ENCODE data around the gene NAALADL2.
"Not testable (repeated sequence)": the region's sequence is repeated elsewhere in the genome, so short reads cannot be mapped to it uniquely, and the experiment has no call there.

NAALADL2 gene

DNA sequence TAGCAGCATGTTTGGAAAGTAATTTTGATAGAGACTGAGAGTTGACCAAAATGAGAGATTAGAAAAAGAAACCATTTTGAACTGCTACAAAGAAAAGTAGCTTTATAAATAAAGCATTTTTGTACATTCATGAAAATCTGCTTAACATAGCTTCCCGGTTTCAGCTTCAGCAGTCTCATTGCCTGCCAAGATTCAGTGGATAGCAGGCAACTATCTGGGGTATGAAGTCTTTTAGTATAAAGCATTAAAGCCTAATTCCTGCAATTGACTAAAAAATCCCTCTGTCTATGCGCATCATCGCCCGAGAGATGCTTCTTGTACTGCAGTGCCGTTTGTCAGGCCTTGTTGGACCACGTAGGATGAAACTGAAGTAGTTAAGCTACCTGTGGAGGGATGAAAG is 588.4 kb downstream of the NAALADL2 start:
- DNase-seq: no peak

DNA sequence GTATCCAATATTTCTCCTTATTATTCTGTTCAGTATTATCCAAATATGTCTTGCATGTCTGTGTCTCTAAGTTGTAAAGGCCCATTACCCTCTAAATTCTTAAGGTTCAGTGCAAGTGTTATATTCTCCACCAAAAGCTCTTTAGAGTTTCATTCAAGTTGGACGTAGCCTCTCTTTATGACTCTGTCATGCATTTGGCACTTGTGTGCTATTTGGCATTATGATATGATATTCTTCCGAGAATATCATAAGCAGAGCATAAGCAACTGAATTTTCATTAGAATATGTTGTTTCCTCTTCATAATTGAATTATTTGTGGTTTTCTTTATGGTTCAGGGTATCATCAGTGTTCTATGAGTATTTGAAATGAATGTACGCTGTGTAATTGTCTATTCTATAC is 594.2 kb downstream of the NAALADL2 start:
- no peak for DNase-seq

DNA sequence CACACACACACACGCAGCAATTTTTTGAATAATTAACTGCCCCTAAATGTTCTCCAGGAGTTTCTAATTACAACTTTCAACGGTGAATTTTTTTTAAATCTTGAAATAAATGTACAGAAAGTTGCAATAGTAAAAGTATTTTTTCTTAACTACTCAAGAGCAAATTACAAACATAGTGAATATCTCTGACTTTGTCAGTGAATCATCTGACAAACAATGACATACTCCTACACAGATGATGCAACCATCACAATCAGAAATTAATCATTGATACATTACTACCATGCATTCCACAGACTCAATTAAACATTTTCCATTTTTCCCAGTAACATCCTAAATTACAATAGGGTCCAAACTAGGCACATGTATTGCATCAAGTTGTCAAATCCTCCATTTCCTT is 597.3 kb downstream of the NAALADL2 start:
- no peak for DNase-seq

DNA sequence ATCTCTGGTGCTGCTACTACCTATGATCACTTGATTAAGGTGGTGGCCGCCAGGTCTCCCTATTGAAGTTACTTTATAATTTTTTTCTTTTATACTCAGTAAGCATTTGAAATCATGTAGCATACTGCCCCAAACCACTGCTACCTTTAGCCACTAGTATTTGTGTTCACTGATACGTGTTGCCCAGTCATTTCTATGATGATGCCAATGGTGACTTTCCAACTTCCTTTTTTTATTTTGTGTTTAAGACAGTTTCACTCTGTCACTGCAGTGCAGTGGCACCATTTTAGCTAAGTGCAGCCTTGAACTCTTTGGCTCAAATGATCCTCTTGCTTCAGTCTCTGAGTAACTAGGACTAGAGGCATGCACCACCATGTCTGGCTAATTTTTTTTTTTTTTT is 598.2 kb downstream of the NAALADL2 start:
- no peak for DNase-seq

DNA sequence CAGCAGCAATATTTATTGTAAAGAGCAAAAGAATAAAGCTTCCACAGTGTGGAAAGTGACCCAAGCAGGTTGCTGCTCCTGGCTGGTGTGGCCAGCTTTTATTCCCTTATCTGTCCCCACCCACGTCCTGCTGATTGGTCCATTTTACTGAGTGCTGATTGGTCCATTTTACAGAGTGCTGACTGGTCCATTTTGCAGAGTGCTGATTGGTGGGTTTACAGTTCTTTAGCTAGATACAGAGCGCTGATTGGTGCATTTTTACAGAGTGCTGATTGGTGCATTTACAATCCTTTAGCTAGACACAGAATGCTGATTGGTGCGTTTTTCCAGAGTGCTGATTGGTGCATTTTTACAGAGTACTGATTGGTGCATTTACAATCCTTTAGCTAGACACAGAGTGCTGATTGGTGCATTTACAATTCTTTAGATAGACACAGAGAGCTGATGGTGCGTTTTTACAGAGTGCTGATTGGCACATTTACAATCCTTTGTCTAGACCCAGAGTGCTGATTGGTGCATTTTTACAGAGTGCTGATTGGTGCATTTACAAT is 601.8 kb downstream of the NAALADL2 start:
- DNase-seq: not testable (repeated sequence)

DNA sequence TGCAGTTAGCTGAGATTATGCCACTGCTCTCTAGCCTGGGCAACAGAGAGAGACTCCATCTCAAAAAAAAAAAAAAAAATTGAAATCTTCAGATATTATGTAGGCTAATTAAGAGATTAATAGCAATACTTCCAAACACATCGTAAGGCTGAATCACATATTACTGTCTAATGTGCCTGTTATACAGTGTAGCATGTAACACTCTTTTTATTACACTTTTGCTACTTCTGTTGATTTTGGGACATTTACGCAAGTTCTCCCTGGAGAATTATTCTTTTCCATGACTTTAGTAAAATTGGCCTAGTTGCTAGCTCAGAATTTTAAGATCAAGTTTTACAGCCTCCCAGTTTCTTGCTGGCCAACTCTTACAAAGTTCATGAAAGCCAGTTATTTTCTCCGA is 605.2 kb downstream of the NAALADL2 start:
- DNase-seq: no peak

DNA sequence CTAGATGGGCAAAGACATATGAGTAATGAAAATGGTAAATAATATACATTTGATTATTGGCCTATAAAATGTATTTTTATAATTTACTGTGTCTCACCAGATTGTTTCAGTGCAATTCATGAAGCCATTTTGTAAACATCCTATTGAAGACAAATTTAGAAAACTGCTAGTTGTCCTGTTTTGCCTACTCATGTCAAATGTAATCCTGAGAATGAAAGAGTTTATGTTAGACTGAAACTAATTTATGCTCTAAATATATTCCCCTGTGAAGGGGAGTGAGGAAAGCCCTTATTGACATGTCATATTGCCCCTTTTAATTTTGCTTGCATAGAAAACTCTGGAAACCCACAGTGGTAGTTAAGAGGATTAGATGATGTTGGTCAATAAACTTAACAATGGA is 610.0 kb downstream of the NAALADL2 start:
- DNase-seq: no peak

DNA sequence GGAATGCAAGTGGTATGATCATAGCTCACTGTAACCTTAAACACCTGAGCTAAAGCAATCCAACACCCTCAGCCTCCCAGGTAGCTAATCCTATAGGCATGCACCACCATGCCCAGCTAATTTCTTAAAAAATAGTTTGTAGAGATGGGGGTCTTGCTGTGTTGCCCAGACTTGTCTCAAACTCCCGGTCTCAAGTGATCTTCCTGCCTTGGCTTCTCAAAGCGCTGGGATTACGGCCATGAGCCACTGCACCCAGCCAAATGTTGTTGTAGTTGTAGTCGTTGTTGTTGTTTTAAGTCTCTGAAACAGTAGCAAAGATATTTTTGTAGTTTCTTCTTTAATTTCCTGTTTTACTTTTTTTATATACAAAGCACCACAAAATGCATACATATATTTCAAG is 616.6 kb downstream of the NAALADL2 start:
- no peak for DNase-seq

DNA sequence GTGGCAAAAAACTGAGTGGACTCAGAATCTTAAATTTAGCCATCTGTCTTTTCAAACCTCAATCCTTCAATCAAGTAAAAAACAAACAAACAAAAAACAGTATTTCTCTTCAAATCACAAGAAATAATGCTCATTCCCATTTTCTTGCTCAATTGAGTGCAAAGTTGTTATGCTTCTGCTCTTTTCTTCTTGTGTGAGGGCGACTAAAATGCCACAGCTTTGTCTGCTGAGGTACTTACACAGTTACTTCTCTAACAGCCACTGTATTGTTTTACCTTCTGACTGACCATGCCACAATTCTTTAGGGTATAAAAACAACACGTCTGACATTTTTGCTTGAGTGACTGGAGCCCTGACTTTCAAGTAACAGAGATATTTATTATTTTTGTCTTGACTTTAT is 617.4 kb downstream of the NAALADL2 start:
- no peak for DNase-seq

DNA sequence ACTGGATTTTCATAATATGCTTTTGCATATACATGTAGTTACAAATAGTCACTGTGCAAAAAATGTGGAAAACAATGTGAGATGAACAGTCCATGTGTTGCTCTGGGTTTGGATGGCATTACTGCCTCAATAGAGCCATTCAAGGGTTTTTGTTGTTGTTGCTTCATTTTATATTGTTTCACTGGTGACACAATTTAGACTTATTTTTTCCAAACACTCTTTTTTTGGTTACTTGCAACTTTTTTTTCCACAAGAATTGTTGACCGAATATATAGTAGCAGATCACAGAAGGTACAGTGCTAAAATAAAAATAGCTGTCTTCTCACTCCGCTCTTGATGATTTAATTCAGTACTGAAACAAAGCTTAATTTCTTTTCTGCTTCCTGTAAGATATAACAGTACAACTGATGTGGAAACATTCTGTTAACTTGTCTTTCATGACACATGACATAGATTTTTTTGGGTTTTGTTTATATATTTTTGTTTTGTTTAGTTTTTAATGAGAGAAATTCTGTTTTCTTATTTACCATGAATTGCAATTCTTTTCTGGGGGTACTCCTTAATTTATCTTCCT is 618.6 kb downstream of the NAALADL2 start:
- DNase-seq: no peak

DNA sequence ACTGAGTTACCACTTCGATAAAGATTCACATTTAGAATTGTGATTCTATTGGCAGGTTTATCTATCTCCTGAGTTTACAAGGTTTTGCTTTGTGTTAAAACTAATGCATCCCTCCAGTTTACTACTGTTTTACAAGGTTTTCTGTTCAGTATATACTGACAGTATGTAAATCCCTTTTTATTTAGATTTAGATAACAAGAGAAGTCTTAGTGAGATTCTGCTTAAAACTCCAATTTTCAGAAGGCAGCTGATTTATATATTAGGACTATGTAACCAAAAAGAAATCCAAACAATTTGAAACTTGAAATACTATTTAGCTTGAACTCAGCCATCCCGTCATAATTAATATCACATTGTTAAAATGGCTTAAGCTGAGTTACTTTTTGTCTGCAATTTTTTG is 619.2 kb downstream of the NAALADL2 start:
- DNase-seq: no peak

DNA sequence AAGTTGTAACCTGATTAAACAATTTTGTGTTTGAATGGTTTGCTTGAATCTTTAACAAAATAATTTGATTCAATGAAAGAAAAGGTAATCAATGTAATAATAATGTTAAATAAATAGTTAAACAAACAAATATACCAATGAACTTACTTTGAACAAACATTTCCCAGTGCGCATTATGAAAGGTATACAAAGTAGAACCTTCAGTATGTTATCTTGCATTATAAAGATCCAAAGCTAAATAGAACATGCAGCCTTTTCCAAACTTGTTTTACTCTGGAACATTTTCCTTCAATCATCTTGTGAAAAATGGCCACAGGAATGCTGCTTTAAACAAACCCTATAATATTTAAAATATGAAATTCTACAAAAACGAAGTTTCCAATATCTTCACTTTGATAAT is 620.0 kb downstream of the NAALADL2 start:
- DNase-seq: no peak

DNA sequence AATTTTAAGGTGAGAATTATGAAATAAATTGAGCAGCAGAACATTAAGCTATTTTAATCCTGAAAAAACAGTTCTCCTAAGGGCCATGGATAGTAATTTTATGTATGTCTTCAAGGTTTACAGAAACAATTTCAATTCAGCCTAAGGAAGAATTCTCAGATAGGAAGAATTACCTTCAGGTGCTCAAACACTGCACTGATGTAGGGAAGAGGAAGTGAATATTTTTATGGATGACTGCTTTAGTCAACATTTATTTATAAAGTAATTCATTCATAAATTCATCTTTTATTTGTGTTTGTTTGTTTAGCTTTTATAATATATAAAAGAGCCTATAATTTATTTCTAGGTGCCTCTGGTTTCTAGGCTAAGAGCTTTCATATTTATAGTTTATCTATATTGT is 620.7 kb downstream of the NAALADL2 start:
- DNase-seq: no peak

DNA sequence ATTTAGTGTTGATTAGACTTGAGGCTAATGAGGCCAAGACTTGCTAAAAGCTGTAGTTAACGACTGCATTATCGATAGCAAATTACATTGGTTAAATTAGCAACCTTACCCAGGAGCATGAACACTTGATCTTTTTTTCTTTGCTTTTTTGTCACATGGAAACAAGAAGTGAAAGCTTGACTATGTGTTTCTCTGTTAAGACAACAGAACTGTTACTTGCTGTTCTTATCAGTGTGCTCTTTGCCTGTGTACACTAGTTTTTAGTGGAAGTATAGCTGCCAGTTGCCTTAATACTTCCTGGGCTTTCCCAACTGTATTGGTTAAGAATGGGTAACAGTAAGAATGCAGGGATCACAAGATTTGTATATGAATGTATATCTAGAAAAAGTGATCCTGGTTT is 625.5 kb downstream of the NAALADL2 start:
- DNase-seq: no peak

DNA sequence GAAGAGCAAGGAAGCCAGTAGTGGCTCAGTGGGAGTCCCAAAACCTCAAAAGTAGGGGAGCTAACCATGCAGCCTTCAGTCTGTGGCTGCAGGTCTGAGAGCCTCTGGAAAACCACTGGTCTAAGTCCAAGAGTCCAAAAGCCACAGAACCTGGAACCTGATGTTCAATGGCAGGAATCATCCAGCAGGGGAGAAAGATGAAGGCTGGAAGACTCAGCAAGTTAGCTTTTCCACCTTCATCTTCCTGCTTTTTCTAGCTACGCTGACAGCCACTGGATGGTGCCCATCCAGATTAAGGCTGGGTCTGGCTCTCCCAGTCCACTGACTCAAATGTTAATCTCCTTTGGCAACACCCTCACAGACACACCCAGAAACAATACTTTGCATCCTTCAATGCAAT is 626.3 kb downstream of the NAALADL2 start:
- no peak for DNase-seq

DNA sequence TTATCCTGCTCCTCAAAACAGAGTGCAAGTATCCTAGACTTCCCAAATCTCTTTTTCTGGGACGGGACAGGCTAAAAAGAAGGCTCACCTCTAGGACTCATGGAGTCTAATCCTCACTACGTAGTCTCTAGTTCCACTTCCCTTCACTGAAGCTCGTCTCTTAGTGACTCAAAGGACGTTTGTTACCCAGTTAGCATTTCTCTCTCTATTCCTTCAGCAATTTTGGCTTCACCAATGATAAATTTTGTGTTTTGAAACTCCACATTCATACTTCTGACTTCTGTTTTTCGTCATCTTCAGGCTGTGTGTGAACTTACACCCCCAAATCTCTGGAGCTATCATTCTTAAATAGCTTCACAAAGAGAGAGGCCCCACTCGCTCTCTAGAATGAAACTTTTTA is 627.1 kb downstream of the NAALADL2 start:
- no peak for DNase-seq

DNA sequence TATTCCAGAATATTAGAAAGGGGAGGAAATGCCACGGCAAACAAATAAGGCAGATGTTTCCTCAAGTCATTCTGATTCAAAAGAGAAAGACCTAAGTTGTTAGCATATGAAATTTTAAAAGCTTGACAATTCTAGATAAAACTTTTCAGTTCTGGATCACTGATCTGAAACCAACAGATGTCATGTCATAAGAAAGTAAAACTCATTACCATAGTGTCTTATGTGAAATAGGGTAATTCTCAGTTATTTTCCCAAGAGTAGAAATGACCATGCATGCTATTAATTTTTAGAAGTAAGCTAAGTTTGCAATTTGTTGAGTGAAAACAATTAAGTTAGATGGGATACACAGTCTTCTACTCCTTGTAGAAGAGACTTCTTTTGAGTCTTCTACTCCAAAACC is 630.3 kb downstream of the NAALADL2 start:
- DNase-seq: no peak

DNA sequence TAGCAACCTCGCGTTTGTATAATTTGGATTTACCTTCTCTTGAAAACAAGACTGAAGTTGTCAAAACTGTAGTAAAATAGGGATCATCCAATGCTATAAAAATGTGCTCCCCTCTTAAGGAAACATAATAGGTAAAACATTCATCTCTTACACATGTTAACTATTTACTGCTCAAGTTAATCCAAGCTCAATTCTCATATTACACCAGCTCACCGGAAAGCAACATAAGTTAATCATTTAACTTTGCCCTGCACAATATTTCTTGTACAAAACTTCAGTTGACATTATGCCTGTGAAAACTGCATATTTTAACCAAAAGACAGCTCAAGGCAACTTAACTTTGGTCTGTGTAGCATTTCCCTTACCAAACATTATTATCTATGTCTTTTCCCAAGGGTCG is 634.2 kb downstream of the NAALADL2 start:
- no peak for DNase-seq

DNA sequence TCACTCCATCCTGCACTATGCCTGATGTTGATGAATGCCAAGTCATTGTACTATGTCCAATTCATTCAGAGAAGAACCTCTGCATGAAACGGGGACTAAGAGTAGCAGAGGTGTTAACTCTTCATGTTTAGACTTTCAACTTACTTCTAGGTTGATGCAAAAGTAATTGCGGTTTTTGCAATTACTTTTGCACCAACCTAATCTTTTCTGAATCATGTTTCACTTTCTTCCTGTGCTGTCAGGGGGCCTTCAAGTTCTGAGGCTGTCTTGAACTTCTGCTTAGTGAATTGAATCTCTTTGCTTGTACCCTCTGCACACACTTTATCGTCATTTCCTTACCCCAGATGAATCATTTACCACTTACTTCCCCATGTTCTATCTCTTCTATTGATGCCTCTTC is 636.2 kb downstream of the NAALADL2 start:
- no peak for DNase-seq

DNA sequence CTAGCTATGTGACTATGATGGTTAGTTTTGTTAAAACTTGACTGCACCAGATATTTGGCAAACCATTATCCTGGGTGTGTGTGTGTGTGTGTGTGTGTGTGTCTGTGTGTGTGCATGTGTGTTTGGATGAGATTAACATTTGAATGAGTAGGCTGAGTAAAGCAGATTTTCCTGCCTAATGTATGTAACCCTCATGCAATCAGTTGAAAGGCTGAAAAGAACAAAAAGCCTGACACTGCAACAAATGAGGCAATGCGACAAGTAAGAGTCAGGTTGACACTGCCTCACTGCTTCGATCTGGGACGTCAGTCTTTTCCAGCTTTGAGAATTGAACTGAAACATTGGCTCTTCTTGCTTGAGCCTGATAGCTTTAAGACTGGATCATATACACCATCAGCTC is 643.0 kb downstream of the NAALADL2 start:
- DNase-seq: no peak

DNA sequence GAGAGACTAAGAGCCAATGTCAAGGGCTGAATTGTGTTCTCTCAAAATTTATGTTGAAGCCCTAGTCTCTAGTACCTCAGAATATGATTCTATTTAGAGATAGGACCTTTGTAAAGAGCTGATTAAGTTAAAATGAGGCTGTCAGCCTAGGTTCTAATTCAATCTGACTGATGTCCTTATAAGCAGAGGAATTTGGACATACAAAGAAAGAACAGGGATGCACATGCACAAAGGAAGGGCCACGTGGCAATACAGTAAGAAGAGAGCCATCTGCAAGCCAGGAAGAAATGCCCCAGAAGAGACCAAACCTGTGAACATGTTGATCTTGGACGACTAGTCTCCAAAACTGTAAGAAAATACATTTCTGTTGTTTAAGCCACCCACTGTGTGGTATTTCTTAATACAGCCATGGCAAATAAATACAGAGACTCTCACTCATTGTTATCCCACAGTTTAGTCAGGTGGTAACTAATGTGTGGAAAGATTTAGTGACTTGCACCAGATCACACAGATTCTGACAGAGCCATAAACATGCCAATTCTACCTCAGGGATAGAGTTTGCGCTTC is 652.2 kb downstream of the NAALADL2 start:
- DNase-seq: no peak

DNA sequence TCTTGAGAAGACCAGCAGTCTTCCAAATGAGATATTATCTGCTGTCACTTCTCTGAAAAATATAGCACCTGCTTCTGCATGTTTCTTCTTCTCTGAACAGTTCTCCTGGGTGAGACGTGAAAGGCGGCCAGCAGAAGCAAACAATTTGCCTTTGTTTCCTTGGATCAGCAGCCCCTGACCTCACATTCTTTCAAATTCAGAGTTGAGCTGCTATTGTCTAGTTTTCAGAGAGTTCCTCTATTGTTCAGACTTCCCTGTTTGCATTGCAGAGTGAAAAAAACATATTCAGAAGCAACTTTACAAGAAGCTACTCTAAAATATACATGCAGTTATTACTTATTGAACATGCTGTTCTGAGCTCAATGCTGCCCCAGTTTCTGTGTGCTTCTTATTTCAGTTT is 653.6 kb downstream of the NAALADL2 start:
- DNase-seq: no peak

DNA sequence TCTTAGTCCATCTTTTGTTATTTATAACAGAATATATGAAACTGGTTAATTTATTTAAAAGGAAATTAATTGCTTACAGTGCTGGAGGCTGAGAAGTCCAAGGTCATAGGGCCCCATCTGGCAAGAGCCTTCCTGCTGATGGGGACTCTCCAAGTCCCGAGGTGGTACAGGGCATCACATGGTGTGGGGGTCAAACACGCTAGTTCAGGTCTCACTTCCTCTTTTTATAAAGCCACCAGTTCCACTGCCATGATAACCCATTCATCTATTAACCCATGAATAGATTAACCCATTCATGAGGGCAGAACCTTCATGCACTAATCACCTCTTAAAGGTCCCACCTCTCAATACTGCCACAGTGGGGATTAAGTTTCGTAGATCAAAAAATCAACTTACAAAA is 659.3 kb downstream of the NAALADL2 start:
- no peak for DNase-seq

DNA sequence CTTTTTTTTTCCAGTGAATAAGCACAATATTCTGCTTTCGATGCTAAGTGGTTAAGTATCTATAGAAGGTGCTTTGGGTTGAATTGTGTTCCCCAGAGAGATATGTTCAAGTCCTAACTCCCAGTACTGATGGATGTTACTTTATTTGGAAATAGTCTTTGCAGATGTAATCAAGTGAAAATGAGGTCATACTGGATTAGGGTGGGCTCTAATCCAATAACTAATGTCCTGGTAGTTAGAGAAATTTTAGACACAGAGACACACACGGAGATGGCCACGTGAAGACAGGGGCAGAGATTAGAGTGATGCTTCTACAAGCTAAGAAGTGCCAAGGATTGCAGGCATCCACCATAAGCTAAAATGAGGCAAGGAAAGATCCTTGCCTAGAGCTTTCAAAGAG is 662.3 kb downstream of the NAALADL2 start:
- no peak for DNase-seq

DNA sequence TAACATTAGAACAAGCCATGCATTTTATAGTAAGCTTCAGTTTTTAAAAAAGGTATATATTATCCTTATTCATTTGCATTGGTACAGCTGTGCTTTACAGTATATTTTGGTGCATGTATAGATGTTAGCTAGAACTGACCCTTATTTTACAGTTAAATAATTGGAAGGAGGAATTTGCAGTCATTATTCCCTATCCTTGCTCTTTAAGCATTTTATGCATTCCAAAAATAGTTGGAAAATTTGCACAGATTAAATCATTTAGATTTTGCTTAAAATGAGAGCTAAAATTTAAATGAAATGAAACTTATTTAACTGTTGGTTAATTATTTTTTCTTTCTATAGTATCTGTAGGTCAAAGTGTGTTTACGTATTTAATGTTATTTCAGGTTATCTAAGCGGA is 667.1 kb downstream of the NAALADL2 start:
- no peak for DNase-seq

All from stimulated activated CD4-positive, alpha-beta T cell treated with anti-CD3 and anti-CD28 coated beads, Interleukin-15, amount 100 ng/mL, for 24 hours (primary cell).